ENCODE measurements around the gene ARHGAP24.

ARHGAP24 gene

GRCh38 chr4:85748654-85749053 is 273.7 kb downstream of the ARHGAP24 start:
- TF ChIP-seq CTCF (IDR thresholded peaks at IDR 0.05; ENCODE audit: unreplicated experiment in 3 of 3): no peak
- Mint-ChIP-seq H3K9me3 (no peaks in the 10 kb centered on the region), H3K27me3 (ENCODE audit: low read depth) (no peaks in the 10 kb centered on the region), H3K4me1 (peaks cover 14% of the 10 kb centered on the region), H3K27ac (peak overlapping the region; percentile 11 to 30 (median 17)), H3K36me3 (ENCODE audit: low read depth) (no peaks in the 10 kb centered on the region), H3K4me3 (no peak overlapping the region)

GRCh38 chr4:85751866-85752265 is 276.9 kb downstream of the ARHGAP24 start:
- Mint-ChIP-seq H3K27me3 (ENCODE audit: low read depth) (no peaks in the 10 kb centered on the region), H3K9me3 (no peaks in the 10 kb centered on the region), H3K36me3 (ENCODE audit: low read depth) (no peaks in the 10 kb centered on the region), H3K27ac (no peak overlapping the region), H3K4me1 (peaks cover 14% of the 10 kb centered on the region), H3K4me3 (no peak overlapping the region)
- no peak for TF ChIP-seq CTCF (IDR thresholded peaks at IDR 0.05; ENCODE audit: unreplicated experiment in 3 of 3)

GRCh38 chr4:85755285-85755684 is 280.3 kb downstream of the ARHGAP24 start:
- peaks cover 9% of the 10 kb centered on the region for H3K4me1 Mint-ChIP-seq
- no peaks in the 10 kb centered on the region for H3K36me3 Mint-ChIP-seq (ENCODE audit: low read depth)
- no peak overlapping the region for H3K27ac Mint-ChIP-seq
- H3K9me3 Mint-ChIP-seq: no peaks in the 10 kb centered on the region
- no peak for TF ChIP-seq CTCF (IDR thresholded peaks at IDR 0.05; ENCODE audit: unreplicated experiment in 3 of 3)
- H3K4me3 Mint-ChIP-seq: no peak overlapping the region
- H3K27me3 Mint-ChIP-seq (ENCODE audit: low read depth): no peaks in the 10 kb centered on the region

GRCh38 chr4:85756938-85757337 is 282.0 kb downstream of the ARHGAP24 start:
- Mint-ChIP-seq H3K4me1 (peaks cover 25% of the 10 kb centered on the region), H3K9me3 (no peaks in the 10 kb centered on the region), H3K27me3 (ENCODE audit: low read depth) (no peaks in the 10 kb centered on the region), H3K27ac (no peak overlapping the region), H3K4me3 (no peak overlapping the region), H3K36me3 (ENCODE audit: low read depth) (no peaks in the 10 kb centered on the region)
- TF ChIP-seq CTCF (IDR thresholded peaks at IDR 0.05; ENCODE audit: unreplicated experiment in 3 of 3): peak; percentile 23 to 51 (median 33)

GRCh38 chr4:85759388-85759787 is 284.4 kb downstream of the ARHGAP24 start:
- Mint-ChIP-seq H3K4me1 (peaks cover 34% of the 10 kb centered on the region), H3K4me3 (no peak overlapping the region), H3K27ac (peak overlapping the region in 1 of 3 experiments; percentile 32), H3K36me3 (ENCODE audit: low read depth) (no peaks in the 10 kb centered on the region), H3K9me3 (no peaks in the 10 kb centered on the region), H3K27me3 (ENCODE audit: low read depth) (no peaks in the 10 kb centered on the region)
- TF ChIP-seq CTCF (IDR thresholded peaks at IDR 0.05; ENCODE audit: unreplicated experiment in 3 of 3): no peak

GRCh38 chr4:85760511-85760910 is 285.6 kb downstream of the ARHGAP24 start:
- Mint-ChIP-seq H3K27me3 (ENCODE audit: low read depth) (no peaks in the 10 kb centered on the region), H3K36me3 (ENCODE audit: low read depth) (no peaks in the 10 kb centered on the region), H3K4me3 (no peak overlapping the region), H3K4me1 (peaks cover 34% of the 10 kb centered on the region), H3K9me3 (no peaks in the 10 kb centered on the region), H3K27ac (peak overlapping the region in 1 of 3 experiments; percentile 78)
- no peak for TF ChIP-seq CTCF (IDR thresholded peaks at IDR 0.05; ENCODE audit: unreplicated experiment in 3 of 3)
